HL-60/S4 treated with retinoic acid at 250 ng/mL for 4 days and 3 days (cell line): ENCODE results near the gene PPCS.
"Not testable (repeated sequence)": the region's sequence is repeated elsewhere in the genome, so short reads cannot be mapped to it uniquely, and the experiment has no call there.

Experiments used
- in situ Hi-C: fragments of 300-500 bp; cut with MboI; formaldehyde crosslinking; loops from 2 replicates; pipeline ENCODE4 v1.7.0; 2022; ENCODE audit warnings: low sequenced_read_pairs

PPCS gene

DNA sequence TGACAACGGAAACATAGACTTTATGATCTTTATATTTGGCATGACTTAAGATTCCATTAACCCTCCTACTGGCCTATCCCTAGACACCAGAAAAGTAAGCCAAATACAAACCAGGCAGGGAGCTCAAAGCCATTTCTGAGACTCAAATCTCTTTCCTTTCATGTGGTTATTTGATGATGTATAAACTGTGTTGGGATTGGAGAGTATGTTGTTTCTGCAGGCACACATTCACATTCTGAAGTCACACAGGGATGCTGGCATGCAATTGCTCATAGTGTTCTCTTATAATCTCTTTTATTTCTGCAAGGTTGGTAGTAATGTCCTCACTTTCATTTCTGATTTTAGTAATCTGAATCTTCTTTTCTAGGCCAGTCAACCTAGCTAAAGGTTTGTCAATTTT lies 6.3 kb upstream of the PPCS start:
- in situ Hi-C loops, result no loop called here

DNA sequence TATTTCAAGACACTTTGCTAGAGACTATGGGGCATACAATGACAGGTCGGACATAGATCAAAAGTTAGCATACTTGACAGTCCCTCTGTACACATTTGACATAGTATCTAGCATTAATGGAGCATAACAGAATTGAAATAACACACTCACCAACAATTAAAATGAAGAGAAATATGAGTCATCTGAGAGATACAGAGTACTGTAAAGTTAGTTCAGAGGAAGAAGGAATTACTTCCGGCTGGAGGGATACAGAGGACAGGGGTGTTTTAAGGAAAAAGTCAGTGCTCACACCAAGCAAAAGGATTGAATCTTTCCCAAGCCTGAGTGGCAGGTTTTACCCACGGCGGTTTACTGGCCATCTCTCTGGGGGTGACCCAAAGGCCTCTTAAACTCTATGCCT lies 3.0 kb upstream of the PPCS start:
- in situ Hi-C loops, result no loop called here

- in situ Hi-C loops, result no loop called here
Observed at GRCh38 chr1:42454403-42454802, 1.9 kb upstream of the PPCS start.

- in situ Hi-C loops, result no loop called here
Observed at GRCh38 chr1:42456754-42457089, 379 bp downstream of the PPCS start.

DNA sequence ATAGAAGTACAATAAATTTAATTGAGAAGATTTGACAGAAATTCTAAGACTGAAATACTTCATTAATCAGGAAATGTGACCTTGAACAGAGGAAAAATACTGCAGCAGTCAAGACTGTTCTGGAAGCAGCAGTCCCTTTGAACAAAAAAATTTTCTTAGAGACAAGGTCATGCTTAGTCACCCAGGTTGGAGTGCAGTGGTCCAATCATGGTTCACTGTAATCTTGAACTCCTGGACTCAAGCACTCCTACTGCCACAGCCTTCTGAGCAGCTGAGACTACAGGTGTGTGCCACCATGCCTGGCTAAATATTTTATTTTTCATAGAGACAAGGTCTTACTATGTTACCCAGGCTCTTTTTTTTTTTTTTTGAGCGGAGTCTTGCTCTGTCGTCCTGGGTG lies 4.9 kb downstream of the PPCS start:
- in situ Hi-C loops, result no loop called here

- in situ Hi-C loops, result no loop called here
Observed at GRCh38 chr1:42462828-42463763, 6.8 kb downstream of the PPCS start, which contains the start of gene CCDC30. CCDC30 (plus strand) TSS chr1:42463286; CDS start chr1:42480552, 17,266 bp downstream.

- in situ Hi-C loops, result no loop called here
Observed at GRCh38 chr1:42463921-42464320, 7.6 kb downstream of the PPCS start.

- in situ Hi-C loops, result no loop called here
Observed at GRCh38 chr1:42466030-42466429, 9.7 kb downstream of the PPCS start.

DNA sequence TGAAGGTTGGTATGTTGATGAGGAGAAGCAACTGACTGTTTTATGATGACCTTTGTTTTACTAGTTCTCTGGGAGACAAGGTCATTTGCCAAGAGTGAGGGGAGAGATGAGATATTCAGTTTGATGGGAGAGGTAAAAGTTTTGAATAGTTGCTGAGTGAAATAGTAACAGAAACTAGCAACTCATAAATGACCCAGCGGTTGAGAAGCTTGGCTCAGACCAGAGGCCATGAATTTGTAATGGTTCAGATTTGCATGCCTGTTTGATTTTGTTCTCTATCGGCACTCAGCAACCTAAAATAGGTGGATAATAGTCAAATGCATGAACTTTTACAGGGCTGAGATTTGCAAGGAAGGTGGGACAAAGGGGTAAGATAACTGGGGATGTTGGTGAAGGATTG lies 13.4 kb downstream of the PPCS start:
- in situ Hi-C loops, result no loop called here

DNA sequence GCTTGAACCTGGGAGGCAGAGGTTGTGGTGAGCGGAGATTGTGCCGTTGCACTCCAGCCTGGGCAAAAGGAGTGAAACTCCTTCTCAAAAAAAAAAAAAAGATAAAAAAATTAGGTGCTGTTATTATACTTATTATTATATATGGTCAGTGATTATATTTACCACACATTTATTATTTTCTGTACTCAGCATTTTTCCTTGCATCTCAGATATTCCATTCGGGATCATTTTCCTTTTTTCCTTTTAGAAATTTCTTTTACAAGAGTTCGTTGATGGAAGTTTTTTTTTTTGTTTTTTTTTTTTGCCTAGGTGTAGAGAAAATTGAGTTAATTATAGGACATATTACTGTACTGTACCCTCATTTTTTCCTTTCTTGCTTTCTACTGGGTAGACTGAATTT lies 20.3 kb downstream of the PPCS start:
- in situ Hi-C loops, result no loop called here

GRCh38 chr1:42477354-42477753 lies 21.0 kb downstream of the PPCS start:
- in situ Hi-C loops, result not testable (repeated sequence)

GRCh38 chr1:42477775-42478174 lies 21.4 kb downstream of the PPCS start:
- in situ Hi-C loops, result no loop called here

DNA sequence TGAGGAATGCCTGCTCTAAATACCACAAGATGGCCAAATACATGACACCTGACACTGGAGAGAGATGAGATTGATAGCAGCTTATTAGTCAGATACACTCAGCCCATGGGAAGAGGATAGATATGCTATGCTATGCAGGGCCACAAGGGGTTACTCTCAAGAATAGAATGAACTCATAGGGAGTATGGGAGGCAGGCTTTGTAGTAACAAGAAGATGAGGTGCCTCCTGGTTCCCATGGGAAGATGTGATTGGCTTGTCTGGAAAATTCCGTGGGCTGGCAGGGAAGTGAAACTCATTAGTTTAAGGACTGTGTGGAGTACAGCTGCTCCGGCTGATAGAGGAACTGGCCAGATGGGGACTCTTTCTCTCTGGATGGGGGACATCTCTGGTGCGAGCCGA lies 23.3 kb downstream of the PPCS start:
- in situ Hi-C loops, result no loop called here

GRCh38 chr1:42480921-42481320 lies 24.6 kb downstream of the PPCS start:
- in situ Hi-C loops, result no loop called here

GRCh38 chr1:42482635-42483153 lies 26.4 kb downstream of the PPCS start:
- in situ Hi-C loops, result no loop called here

- in situ Hi-C loops, result no loop called here
Observed at GRCh38 chr1:42484382-42484781, 28.0 kb downstream of the PPCS start.

- in situ Hi-C loops, result no loop called here
Observed at GRCh38 chr1:42490237-42490636, 33.9 kb downstream of the PPCS start.

DNA sequence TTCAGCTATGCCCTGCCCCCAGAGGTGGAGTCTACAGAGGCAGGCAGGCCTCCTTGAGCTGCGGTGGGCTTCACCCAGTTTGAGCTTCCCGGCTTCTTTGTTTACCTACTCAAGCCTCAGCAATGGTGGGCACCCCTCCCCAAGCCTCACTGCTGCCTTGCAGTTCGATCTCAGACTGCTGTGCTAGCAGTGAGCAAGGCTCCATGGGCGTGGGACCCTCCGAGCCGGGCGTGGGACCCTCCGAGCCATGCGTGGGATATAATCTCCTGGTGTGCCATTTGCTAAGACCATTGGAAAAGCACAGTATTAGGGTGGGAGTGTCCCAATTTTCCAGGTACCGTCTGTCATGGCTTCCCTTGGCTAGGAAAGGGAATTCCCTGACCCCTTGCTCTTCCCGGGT lies 45.7 kb downstream of the PPCS start:
- in situ Hi-C loops, result not testable (repeated sequence)

DNA sequence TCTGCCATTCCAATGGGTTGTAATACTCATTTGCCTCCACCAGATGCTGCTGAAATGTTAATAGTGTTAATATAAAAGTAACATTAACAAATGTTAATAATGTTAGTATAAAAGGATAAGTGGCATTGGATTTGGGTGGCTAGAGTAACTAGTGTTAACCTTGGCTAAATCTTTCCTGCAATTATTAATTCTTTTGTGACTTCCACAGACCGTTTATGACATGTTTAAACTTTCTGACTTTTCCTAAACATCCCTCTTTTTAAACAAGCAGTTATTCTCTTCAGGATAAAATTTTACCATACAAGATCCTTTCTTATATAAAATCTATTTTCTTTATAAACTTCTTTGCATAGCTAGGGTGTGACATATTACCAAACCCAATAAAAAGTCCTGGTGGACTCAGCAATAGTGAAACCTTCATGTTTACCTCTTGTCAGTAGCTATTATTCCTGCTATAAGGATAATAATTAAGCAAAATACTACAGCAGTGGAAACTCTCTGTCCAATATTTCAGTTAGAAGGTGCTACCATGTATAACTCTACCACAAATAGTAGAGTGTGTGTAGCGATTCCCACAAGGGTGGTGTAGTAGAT lies 48.3 kb downstream of the PPCS start:
- in situ Hi-C loops, result no loop called here

GRCh38 chr1:42506576-42506975 lies 50.2 kb downstream of the PPCS start:
- in situ Hi-C loops, result no loop called here
